Activated gamma-delta T cell treated with Interleukin-2 at 50 U/mL for 16 hours (primary cell): ENCODE measurements around the gene SLC25A23.
A peak's percentile ranks its signal among the peaks of the same experiment; 100 is the strongest.

Source experiments
- DNase-seq: peaks from one replicate; pipeline ENCODE4 v3.0.0-alpha.2; 2020

The SLC25A23 gene

DNA sequence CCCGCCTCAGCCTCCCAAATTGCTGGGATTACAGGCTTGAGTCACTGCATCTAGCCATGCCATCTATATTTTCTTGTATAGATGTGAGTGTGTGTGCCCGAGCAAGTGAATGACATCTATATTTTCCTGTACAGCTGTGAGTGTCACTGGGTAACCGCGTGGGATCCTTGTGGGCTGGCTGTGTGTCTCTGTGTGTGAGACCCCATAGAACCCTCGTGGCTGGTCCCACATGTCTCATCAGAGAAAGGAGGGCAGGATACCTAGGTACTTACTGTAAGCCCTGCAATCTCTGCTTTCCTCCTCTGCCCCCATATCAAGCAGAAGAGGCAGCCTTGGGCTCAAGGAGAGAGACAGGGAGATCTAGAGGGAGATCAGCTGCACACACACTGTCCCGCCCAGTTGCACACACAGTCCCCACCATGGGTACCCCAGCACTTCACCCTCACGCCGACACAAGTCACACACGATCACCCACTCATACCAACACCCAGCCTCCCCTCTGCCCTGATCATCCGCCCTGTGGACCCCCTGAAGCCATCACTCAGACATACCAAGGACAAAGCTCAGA, 21.3 kb upstream of the SLC25A23 start:
- no peak for DNase-seq

DNA sequence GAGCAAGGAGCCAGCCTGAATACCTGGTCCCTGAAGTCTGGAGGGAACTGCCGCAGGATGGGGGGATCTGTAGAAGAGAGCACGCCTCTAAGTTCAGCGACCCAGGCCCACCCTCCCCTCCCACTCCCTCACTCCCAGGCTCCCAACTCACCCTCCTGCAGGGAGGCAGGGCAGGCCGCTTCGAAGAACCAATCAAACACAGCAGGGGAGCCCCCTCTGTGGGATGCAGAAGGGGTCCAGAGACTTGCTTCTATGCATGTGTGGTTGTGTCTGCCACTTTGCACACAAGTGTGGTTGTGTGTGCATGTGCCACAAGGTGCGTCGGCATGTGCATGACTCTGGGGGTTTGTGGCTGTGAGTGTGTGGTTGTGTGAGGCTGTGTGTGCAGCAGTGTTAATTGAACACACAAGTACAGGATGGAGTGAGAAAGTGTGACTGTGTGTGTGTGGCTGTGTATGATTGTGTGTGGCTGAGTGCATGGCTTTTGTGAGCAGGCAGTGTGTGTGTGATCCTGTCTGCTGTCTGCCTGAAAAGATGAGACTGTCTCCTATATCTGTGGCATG, 20.3 kb upstream of the SLC25A23 start:
- DNase-seq: no peak

DNA sequence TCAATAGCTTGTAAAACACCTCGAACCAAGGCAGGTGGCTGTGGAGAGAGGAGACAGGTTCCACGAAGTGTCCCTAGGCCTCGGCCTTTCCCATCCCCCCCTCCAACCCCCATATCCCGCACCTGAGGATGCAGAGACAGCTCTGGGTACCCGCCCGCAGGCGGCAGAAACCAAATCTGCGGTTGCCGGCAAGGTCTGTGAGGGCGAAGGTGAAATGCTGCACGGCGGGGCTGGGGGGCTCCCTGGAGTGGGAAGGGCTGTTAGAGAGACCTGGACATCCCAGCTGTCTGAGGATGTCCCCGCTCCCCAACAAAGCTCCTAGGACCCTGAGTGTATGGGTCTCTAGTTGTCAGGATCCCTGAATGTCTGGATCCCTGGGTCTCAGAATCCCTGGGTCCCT, 19.2 kb upstream of the SLC25A23 start:
- no peak for DNase-seq

DNA sequence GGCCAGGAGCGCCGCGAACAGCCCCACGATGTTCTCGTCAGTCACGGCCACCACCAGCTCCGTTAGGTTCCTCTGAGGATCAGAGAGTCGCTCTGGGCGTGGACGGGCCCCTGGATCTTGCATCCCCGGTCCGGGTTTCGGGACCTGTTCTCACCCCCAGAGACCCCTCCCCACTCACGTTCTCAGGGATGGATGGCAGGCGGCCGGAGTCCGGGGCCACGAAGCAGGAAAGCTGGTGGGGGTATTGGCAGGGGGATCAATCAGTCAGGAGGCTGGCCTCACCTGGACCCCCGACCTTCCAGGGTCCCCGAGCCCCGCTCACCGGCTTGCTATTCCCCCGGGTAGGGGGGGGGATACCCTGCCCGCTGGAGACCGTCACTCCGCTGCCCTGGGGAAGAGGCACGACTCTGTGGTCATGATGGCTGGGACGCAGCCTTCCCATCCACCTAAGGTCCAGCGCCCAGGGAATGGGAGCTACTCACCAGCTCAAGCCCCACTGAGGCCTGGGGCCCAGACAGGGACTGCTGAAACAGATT, 17.4 kb upstream of the SLC25A23 start:
- no peak for DNase-seq

DNA sequence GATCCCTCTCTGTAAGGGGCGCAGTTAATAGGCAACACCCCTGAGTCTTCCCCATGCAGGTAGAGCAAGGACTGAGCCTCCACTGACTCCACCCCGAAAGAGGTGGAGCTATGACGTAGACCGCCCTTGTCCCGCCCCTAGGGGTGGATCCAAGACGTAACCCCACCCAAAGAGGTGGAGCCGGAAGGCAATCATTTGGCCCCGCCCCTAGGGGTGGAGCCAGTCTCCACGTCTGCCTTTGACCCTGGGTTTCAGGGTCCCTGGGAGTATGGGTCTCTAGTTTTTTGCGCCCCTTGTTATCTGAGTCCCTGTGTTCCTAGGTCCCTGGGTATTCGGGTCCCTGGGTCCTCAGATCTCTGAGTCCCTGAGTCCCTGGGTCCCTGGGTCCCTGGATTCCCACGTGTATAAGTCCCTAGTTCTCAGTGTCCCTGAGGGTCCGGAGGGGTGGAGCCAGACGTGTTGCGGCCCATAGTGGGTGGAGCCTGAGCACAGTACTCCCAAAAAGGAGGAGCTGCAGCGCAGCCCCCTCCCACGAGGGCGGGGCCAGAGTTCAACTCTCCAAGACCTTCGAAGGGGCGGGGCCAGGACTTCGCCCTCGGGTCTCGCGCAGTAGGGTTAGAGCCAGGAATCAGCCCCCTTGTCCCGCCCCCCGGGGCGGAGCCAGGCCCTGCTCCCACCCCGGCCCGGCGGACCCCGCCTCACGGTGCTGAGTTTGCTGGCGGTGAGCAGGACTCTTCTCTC, 16.7 kb upstream of the SLC25A23 start:
- DNase-seq: peak; percentile 40

DNA sequence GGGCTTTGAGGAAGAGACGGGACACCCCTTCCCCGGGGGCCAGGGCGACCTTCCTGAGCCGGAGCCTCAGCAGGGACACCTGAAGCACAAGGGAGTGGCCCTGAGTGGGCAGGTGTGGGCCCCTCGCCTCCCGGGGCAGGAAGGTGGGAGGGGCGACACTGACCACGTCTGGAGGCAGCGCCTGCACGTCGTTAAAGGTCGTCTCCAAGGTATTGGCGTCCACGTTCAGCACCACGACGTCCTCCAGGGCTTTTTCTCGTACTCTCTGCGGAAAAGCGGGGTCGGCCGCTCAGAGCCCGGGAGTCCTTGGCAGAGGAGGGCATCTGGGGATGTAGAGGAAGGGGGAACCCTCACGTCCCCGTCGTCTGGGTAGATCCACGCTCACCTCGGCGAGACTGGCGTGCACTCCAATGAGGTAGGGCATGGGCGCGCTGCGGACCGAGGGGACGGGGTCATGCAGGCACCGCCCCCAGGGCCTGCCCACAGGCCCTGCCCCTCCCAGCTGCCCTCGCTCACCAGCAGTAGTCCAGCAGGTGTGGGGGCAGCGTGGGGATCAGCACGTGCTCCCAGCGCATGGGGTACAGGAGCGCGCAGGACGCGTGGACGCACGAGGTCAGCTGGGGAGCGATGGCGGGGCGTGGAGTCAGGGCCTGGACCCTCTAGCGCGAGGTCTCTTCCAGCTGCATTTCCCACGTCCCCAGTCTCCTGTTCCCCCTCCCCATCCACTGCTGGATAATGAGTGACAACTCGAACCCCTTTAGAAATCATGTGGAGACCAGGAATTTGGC, 15.9 kb upstream of the SLC25A23 start:
- no peak for DNase-seq

DNA sequence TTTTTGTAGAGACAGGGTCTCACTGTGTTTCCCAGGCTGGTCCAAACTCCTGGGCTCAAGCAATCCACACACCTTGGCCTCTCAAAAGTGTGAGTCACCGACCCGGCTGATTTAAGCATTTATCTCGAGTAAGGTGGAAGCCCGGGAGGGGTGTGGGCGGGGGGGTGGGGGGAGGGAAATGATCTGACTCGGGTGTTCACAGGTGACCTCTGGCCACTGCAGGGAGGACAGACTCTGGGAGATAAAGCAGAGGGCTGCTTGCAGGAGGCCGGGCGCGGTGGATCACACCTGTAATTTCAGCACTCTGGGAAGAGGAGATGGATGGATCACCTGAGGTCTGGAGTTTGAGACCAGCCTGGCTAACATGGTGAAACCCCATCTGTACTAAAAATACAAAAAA, 14.1 kb upstream of the SLC25A23 start:
- DNase-seq: no peak

DNA sequence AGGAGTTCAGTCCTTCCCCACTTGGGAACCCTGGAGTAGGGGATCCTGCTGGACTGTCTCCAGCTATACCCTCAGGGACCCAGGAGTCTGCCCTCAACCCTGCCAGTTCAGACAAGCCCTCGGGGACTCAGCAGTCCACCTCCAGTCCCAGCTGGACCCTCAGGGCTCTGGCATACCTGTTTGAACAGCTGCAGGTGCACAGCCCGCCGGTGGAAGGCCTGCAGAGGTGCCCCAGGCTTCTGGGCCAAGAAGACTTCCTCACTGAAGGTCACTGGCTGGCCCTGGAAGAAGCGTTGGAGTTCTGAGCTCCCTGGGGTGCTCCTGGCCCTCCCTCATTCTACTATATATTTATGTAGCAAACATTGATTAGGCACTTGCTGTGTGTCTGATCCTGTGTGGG, 13.1 kb upstream of the SLC25A23 start:
- DNase-seq: no peak

DNA sequence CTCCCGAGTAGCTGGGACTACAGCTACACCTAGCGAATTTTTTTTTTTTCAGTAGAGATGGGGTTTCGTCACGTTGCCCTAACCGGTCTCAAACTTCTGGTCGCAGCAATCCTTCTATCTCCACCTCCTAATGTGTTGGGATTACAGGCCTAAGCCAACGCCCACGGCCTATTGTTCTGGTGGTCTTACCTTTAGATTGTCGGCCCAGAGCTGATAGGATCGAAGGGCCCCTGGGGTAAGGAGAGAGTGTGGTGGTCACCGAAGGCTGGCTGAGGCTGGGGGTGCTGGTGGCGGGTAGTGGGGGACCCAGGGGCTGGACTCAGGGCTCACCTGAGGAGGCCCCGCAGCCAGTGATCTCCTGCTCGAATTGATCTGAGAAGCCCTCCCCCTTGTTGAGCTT, 11.5 kb upstream of the SLC25A23 start:
- no peak for DNase-seq

DNA sequence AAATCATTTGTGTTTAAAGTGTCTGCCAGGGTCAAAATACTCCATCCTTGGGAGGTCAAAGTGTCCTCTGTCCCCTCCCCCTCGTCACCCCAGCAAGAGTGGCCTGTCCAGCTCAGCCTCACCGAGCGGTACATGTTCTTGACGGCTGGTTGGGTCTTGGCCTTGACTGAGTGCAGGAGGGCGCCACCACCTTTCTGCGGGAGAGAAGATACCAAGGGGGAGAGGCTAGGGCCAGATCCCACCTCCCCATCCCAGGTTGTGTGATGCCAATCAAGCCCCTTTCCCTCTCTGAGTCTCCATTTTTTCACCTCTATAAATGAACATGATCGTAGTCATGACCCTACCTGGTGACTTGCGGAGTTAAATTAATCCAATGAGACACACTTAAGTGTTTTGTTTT, 10.6 kb upstream of the SLC25A23 start:
- DNase-seq: no peak

DNA sequence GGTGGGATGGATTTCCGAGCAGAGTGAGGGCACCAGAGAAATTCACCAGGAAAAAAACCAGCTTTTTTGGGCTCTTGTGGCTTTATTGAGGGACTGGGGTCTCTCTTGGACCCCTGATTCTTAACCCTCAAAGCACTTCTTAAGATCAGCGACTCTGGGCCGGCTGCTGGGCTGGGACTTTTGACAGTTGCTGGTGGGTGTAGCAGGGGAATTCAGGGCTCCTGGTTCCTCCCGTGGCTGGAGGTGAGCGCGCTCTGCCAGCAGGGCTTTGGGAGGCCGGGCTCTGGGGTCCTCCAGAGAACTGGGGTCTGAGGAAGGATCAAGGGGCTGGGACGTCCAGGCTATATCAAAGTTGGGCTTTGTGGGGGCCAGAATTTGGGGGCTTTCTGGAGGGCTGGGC, 7.8 kb upstream of the SLC25A23 start:
- DNase-seq: no peak

DNA sequence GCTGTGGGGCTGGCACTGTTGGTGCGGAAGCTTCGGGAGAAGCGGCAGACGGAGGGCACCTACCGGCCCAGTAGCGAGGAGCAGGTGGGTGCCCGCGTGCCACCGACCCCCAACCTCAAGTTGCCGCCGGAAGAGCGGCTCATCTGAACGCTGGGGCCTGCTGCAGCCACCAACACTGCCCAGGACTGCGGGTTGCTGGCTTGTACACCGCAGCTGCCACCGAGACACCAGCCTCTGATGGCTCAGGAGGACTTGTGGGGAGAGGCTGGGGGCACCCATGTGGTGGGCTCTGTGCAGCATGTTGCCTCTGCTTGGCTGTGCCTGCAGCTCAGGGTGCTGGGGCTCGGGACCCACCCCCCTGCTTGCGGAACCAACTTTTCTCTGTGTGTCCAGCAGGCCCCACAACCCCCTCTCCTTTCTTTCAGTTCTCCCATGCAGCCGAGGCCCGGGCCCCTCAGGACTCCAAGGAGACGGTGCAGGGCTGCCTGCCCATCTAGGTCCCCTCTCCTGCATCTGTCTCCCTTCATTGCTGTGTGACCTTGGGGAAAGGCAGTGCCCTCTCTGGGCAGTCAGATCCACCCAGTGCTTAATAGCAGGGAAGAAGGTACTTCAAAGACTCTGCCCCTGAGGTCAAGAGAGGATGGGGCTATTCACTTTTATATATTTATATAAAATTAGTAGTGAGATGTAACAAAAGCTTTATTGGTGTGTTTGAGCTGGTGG, 7.1 kb upstream of the SLC25A23 start:
- no peak for DNase-seq

DNA sequence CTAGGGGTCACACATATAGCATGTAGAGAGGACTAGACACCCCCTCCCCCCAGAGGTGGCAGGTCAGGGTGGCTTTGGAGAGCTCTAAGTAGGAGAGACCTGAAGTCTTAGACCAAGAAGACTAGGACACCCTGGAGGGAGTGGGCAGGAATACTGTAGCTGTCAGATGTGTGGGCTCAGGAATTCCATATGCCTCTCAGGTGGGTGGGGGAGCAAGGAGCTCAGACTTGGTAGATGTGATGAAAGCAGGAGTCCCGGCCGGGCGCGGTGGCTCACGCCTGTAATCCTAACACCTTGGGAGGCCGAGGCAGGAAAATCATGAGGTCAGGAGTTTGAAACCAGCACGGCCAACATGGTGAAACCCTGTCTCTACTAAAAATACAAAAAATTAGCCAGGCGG, 6.1 kb upstream of the SLC25A23 start:
- no peak for DNase-seq

DNA sequence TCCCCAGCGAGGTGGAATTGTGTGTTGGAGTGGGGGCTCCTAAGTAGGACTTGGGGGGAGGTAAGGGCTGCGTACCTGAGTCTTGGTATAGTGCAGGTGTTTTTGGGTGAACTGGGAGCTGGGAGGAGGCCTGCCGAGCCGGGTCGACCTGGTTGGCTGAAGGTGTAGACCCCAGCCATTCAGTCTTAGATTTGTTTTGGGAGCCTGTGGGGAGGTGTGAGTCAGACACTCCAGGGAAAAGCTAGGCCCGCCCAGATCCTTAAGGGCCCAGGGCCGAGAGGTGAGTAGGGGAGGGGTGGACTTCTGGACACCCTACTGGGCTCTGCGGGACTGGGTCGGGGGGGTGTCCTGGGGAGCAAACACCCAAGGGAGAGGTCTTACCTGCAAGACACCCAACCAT, 5.4 kb upstream of the SLC25A23 start:
- no peak for DNase-seq

DNA sequence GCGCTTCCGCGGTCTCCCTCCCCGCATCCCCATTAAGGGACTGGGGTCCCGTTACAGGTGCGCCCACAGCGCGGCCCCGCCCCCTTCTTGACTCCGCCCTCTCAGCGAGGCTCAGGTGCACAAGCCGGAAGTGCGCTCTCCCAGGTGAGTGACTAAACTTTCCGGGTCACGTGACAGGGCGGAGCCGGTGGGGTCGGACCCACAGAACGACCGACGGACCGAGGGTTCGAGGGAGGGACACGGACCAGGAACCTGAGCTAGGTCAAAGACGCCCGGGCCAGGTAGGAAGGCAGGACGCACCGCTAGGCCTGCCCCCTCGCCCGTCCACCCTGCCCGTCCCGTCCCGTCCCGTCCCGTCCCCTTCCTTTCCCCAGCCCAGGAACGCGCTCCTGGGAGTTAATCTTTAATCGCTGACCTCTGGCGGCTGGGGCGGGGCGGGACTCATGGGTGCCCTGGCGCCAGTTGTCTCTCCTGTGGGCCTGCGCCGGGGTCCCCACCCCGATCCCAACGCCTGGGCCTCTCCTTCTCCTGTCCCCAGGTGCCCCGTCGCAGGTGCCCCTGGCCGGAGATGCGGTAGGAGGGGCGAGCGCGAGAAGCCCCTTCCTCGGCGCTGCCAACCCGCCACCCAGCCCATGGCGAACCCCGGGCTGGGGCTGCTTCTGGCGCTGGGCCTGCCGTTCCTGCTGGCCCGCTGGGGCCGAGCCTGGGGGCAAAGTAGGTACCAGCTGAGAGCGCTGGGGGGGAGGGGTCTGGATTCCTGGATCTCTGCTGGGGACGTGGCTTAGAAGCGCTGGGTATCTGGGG, 4.7 kb upstream of the SLC25A23 start, which contains the start of gene CRB3:
TSS of gene CRB3 (plus strand) at position 202 of the 804 bp plus-strand sequence. CDS start at position 633, 431 bp downstream.
- DNase-seq: peak; percentile 44

DNA sequence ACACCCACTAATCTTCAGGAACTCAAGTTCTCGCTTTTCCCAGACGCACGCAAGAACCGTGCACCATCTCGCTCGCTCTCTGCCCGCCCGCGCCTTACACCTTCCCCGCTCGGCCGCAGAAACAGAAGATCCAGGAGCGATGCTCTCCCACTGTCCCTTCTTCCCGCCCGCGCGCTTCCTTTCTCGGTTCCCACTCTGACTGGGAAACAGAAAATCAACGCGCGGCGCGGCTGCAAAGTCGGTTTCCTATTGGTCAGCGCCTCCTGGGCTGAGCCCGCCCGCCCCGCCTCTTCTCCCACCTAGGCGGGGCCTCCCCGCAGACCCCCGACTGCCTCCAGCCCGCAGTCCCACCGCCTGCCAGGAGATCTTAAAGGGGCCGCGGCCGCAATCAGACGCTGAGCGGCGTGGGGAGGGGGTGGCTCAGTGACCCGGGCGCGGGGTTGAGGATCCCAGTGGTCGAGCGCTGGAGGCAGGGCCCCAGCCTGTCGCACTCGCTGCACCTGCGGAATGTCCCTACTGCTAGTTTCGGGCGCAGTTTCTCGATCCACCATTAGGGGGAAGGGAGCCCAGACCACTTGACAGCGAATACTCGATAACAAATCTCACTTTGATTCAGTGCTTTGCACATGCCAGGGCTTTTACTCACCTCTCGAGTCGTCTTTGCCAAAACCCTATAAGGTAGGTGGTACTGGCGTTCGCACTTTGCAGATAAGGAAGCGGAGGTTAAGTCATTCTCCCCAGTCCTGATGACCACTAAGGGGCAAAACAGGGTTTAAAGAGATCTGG, 700 bp upstream of the SLC25A23 start:
- peak; percentile 94 for DNase-seq

DNA sequence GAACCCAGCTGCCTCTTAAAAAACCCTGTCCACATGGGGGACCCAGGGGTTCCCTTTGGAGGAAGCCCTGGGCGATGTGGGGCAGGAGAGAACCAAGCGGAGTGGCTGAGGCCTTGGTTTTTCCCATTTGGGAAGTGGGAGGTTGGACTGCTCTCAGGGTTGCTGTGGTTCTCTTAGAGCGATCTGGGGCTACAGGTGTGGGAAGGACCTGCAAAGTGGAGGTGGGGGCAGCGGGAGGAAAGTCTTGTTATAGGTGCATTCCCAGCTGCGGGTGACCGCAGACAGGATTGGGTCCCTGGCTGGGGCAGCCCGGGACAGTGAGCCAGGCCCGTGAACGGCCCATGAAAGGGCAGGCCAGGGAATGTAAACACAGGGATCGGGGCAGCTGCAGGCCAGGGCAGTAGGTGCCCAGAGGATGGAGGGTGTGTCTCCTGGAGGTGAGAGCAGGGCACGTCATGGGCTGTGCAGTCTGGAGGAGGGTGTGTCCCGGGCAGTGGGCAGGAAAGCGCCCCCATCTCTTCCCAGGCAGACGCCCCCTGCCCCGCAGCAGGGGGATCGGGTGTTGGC, 814 bp downstream of the SLC25A23 start:
- DNase-seq: no peak

DNA sequence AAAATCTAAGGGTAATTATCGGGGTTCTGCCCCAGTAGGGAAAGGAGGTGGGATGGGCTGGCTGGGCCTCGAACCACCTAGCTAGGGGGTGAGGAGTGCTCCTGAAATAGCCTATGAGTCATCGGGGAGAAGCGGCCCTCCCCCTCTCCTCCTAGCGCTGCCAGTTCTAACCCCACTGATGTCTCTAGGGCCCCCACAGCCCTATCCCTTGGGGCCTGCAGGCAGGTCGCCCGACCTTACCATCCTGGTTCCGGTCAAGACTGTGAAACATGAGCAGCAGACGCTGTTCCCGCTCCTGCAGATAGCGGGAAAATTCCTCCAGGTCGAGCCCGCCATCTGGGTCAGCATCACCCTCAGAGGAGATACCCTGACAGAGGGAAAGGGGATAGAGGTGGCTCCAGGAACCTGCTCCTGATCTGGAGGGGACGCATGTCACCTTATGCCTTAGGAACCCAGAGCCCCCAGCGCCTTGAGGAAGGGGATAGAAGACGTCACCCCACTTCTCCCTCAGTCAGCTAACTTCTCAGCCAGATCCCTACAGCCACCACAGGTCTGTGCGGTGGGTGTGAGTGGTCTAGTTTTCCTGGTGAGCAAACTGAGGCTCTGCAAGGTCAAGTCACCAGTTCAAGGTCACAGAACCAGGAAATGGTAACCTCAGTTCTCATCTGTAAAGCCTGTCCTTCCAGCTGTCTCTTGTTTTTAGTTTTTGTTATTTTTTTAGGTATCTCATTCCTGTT, 1.5 kb downstream of the SLC25A23 start:
- no peak for DNase-seq

DNA sequence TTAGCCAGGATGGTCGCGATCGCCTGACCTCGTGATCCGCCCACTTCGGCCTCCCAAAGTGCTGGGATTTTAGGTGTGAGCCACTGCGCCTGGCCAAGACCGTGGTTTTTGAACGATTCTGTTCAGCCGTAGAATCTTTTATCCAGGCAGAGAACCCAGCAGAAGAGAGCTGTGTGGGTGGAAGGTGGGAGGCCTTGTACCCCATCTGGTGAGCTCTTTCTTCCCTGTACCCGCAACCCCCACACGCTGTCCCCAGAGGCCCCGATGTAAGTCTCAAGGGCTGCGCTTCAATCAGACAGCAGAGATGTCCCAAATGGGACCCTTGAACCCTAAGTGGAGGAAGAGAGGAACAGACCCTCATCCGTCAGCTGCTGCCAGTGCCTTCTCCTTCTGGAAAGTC, 3.7 kb downstream of the SLC25A23 start:
- no peak for DNase-seq
